Mucosa of stomach (tissue), 1 donor: ENCODE results near the gene CELSR3.

Experiments used
- H3K27me3 ChIP-seq: one replicate; pipeline ENCODE4 v1.7.0; 2013; ENCODE audit warnings: mild to moderate bottlenecking, low read length; ENCODE audit not compliant: control insufficient read depth, insufficient read depth
- H3K36me3 ChIP-seq: one replicate; pipeline ENCODE4 v1.7.0; 2013; ENCODE audit warnings: low read length; ENCODE audit not compliant: control insufficient read depth, insufficient read depth
- H3K4me1 ChIP-seq: one replicate; pipeline ENCODE4 v1.7.0; 2013; ENCODE audit warnings: mild to moderate bottlenecking, low read length; ENCODE audit not compliant: control insufficient read depth, insufficient read depth
- H3K4me3 ChIP-seq: one replicate; pipeline ENCODE4 v1.7.0; 2013; ENCODE audit warnings: low read length
- H3K9ac ChIP-seq: one replicate; pipeline ENCODE4 v1.7.0; 2013; ENCODE audit warnings: mild to moderate bottlenecking, low read length, moderate library complexity
- H3K9me3 ChIP-seq: one replicate; pipeline ENCODE4 v1.7.0; 2013; ENCODE audit warnings: mild to moderate bottlenecking, low read length, moderate library complexity; ENCODE audit not compliant: control insufficient read depth
- donor health status: Pancreatic carcinoma.

The CELSR3 gene

GRCh38 chr3:48634661-48635221 lies 27.9 kb downstream of the CELSR3 start:
- Histone ChIP-seq H3K9me3 (no peaks in the 10 kb centered on the region), H3K36me3 (no peaks in the 10 kb centered on the region), H3K27me3 (no peaks in the 10 kb centered on the region), H3K4me3 (peak overlapping the region; percentile 80), H3K9ac (peak overlapping the region; percentile 76), H3K4me1 (peaks cover 18% of the 10 kb centered on the region)

- peak overlapping the region; percentile 76 for H3K9ac ChIP-seq
- H3K4me3 ChIP-seq = no peak overlapping the region
- H3K9me3 ChIP-seq = no peaks in the 10 kb centered on the region
- H3K4me1 ChIP-seq = peaks cover 18% of the 10 kb centered on the region
- no peaks in the 10 kb centered on the region for H3K36me3 ChIP-seq
- H3K27me3 ChIP-seq = no peaks in the 10 kb centered on the region
Measured at GRCh38 chr3:48633743-48634142, 28.9 kb downstream of the CELSR3 start.

- Histone ChIP-seq H3K9ac (no peak overlapping the region), H3K27me3 (no peaks in the 10 kb centered on the region), H3K4me3 (no peak overlapping the region), H3K9me3 (no peaks in the 10 kb centered on the region), H3K36me3 (no peaks in the 10 kb centered on the region), H3K4me1 (peaks cover 18% of the 10 kb centered on the region)
Measured at GRCh38 chr3:48633256-48633655, 29.4 kb downstream of the CELSR3 start.

GRCh38 chr3:48631516-48632448 lies 30.9 kb downstream of the CELSR3 start:
- Histone ChIP-seq H3K9ac (no peak overlapping the region), H3K27me3 (no peaks in the 10 kb centered on the region), H3K4me1 (peaks cover 18% of the 10 kb centered on the region), H3K4me3 (no peak overlapping the region), H3K36me3 (no peaks in the 10 kb centered on the region), H3K9me3 (no peaks in the 10 kb centered on the region)

- H3K36me3 ChIP-seq = no peaks in the 10 kb centered on the region
- no peak overlapping the region for H3K9ac ChIP-seq
- H3K9me3 ChIP-seq = no peaks in the 10 kb centered on the region
- no peak overlapping the region for H3K4me3 ChIP-seq
- no peaks in the 10 kb centered on the region for H3K27me3 ChIP-seq
- H3K4me1 ChIP-seq = peaks cover 10% of the 10 kb centered on the region
Measured at GRCh38 chr3:48630833-48631232, 31.9 kb downstream of the CELSR3 start.

- peaks cover 8% of the 10 kb centered on the region for H3K4me1 ChIP-seq
- no peak overlapping the region for H3K9ac ChIP-seq
- no peaks in the 10 kb centered on the region for H3K27me3 ChIP-seq
- no peaks in the 10 kb centered on the region for H3K9me3 ChIP-seq
- no peaks in the 10 kb centered on the region for H3K36me3 ChIP-seq
- H3K4me3 ChIP-seq = no peak overlapping the region
Measured at GRCh38 chr3:48630407-48630806, 32.3 kb downstream of the CELSR3 start.

- no peaks in the 10 kb centered on the region for H3K27me3 ChIP-seq
- no peaks in the 10 kb centered on the region for H3K36me3 ChIP-seq
- H3K9ac ChIP-seq = no peak overlapping the region
Measured at GRCh38 chr3:48629894-48630293, 32.8 kb downstream of the CELSR3 start.

GRCh38 chr3:48628277-48629017 lies 34.2 kb downstream of the CELSR3 start:
- Histone ChIP-seq H3K9ac (no peak overlapping the region), H3K9me3 (no peaks in the 10 kb centered on the region), H3K4me3 (no peak overlapping the region), H3K36me3 (no peaks in the 10 kb centered on the region), H3K27me3 (no peaks in the 10 kb centered on the region), H3K4me1 (peaks cover 10% of the 10 kb centered on the region)

More at GRCh38 chr3:48629894-48630293, 32.8 kb downstream of the CELSR3 start:
- peaks cover 8% of the 10 kb centered on the region for H3K4me1 ChIP-seq
- H3K9me3 ChIP-seq = no peaks in the 10 kb centered on the region
- no peak overlapping the region for H3K4me3 ChIP-seq

GRCh38 chr3:48625600-48625999 lies 37.1 kb downstream of the CELSR3 start:
- Histone ChIP-seq H3K9me3 (no peaks in the 10 kb centered on the region), H3K36me3 (no peaks in the 10 kb centered on the region), H3K4me1 (peaks cover 11% of the 10 kb centered on the region), H3K9ac (no peak overlapping the region), H3K27me3 (no peaks in the 10 kb centered on the region), H3K4me3 (no peak overlapping the region)

GRCh38 chr3:48624767-48625166 lies 37.9 kb downstream of the CELSR3 start:
- H3K36me3 ChIP-seq = no peaks in the 10 kb centered on the region
- no peaks in the 10 kb centered on the region for H3K9me3 ChIP-seq
- H3K4me3 ChIP-seq = no peak overlapping the region

GRCh38 chr3:48623851-48624547 lies 38.7 kb downstream of the CELSR3 start:
- H3K9ac ChIP-seq = peak overlapping the region; percentile 39
- H3K27me3 ChIP-seq = no peaks in the 10 kb centered on the region
- no peaks in the 10 kb centered on the region for H3K36me3 ChIP-seq
- H3K4me3 ChIP-seq = no peak overlapping the region
- H3K4me1 ChIP-seq = peaks cover 16% of the 10 kb centered on the region
- H3K9me3 ChIP-seq = no peaks in the 10 kb centered on the region

More at GRCh38 chr3:48624767-48625166, 37.9 kb downstream of the CELSR3 start:
- H3K27me3 ChIP-seq = no peaks in the 10 kb centered on the region
- H3K9ac ChIP-seq = no peak overlapping the region
- H3K4me1 ChIP-seq = peaks cover 13% of the 10 kb centered on the region
